ENCODE data around the gene HIPK3.

DNA sequence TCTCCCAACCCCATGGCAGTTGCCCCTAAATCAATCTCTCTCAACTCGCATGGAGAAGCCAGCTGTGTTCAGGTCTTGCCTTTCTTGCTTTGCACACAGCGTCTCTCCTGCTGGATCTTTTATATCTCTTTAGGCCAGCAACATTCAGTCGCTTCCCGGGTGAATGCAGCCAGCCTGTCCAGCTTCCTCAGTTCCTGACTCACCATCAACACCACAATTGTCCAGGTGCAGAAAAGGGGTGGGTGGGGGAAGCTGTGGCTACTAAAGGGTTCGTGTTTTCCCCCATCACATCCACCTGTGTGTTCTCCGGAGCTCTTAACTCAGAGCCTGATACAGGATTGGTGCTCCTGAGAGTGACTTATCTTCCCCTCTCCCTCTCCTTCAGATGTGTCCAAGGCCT is 116.5 kb downstream of the HIPK3 start:
- TF ChIP-seq POLR2A (IDR thresholded peaks at IDR 0.05) = no peak
- TF ChIP-seq, protein P1, sequence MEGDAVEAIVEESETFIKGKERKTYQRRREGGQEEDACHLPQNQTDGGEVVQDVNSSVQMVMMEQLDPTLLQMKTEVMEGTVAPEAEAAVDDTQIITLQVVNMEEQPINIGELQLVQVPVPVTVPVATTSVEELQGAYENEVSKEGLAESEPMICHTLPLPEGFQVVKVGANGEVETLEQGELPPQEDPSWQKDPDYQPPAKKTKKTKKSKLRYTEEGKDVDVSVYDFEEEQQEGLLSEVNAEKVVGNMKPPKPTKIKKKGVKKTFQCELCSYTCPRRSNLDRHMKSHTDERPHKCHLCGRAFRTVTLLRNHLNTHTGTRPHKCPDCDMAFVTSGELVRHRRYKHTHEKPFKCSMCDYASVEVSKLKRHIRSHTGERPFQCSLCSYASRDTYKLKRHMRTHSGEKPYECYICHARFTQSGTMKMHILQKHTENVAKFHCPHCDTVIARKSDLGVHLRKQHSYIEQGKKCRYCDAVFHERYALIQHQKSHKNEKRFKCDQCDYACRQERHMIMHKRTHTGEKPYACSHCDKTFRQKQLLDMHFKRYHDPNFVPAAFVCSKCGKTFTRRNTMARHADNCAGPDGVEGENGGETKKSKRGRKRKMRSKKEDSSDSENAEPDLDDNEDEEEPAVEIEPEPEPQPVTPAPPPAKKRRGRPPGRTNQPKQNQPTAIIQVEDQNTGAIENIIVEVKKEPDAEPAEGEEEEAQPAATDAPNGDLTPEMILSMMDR (IDR thresholded peaks at IDR 0.05 in 4 of 5, conservative IDR thresholded peaks at IDR 0.05 in 1 of 5) = no peak

Data from gastrocnemius medialis (tissue), 4 donors.